Thyroid gland (tissue), 4 donors: ENCODE measurements around the gene PIM2. TPM values are rescaled to one million over a fixed set of nuclear protein-coding genes. Genes with fewer than 3 reads are reported as not detected.

Experiments used
- DNase-seq, 2 donors: peaks; one replicate each; pipeline ENCODE4 v3.0.0-alpha.2; 2019
- H3K27ac ChIP-seq, 3 donors: fragments of 200-600 bp; sonication (generic); 1 replicate in 2 of 3; 2 replicates in 1 of 3; pipeline ENCODE4 v1.5.1; 2016 to 2019; ENCODE audit warnings: mild to moderate bottlenecking in 1 of 3, moderate library complexity in 1 of 3
- H3K27me3 ChIP-seq: fragments of 200-600 bp; sonication (generic); one replicate; pipeline ENCODE4 v1.5.1; 2019
- H3K36me3 ChIP-seq, 2 donors: fragments of 200-600 bp; sonication (generic); one replicate each; pipeline ENCODE4 v1.5.1; 2016 to 2019
- H3K4me1 ChIP-seq, 2 donors: fragments of 200-600 bp; sonication (generic); one replicate each; pipeline ENCODE4 v1.5.1; 2017 to 2019
- H3K4me3 ChIP-seq, 3 donors: fragments of 200-600 bp; sonication (generic); replicated peaks in 1 of 3; 1 replicate in 2 of 3; 2 replicates in 1 of 3; pipeline ENCODE4 v1.5.1; 2016; ENCODE audit warnings: mild to moderate bottlenecking in 1 of 3
- H3K9me3 ChIP-seq: fragments of 200-600 bp; sonication (generic); one replicate; pipeline ENCODE4 v1.5.1; 2017
- POLR2A ChIP-seq, 2 donors: fragments of 450-650 bp; IDR thresholded peaks; one replicate each; pipeline ENCODE4 v1.6.1; 2017; ENCODE audit warnings: antibody characterized with exemption in 2 of 2, mild to moderate bottlenecking in 2 of 2, moderate library complexity in 1 of 2
- WGBS, 2 donors: methylation state at CpG; one replicate each; pipeline ENCODE4 v1.1.5; 2017; 5-methylcytosine and 5-hydroxymethylcytosine counted together
- intact Hi-C: fragments of 100-400 bp; cut with DNase I; formaldehyde crosslinking; loops from one replicate; pipeline ENCODE4 v1.15.1; 2023
- total RNA-seq, 4 donors: library from RNA; depleted of rRNA; stranded (reverse); fragments of >200 nt; gene quantifications; one replicate each; pipeline ENCODE4 v1.2.3, GENCODE V29; 2016
- TF ChIP-seq, protein P1 (sequence below), 6 experiments: fragments of 200-600 bp in 3 of 6; fragments of 450-650 bp in 3 of 6; sonication (generic) in 3 of 6; IDR thresholded peaks; one replicate each; pipeline ENCODE4 v1.5.1; 2016 to 2019; ENCODE audit warnings: antibody characterized with exemption in 6 of 6, mild to moderate bottlenecking in 2 of 6, inconsistent platforms in 1 of 6, moderate library complexity in 1 of 6

Gene PIM2
- total RNA-seq, 4 donors from 2014 or later: 4.8 to 12.1 (median 5.9) TPM

DNA sequence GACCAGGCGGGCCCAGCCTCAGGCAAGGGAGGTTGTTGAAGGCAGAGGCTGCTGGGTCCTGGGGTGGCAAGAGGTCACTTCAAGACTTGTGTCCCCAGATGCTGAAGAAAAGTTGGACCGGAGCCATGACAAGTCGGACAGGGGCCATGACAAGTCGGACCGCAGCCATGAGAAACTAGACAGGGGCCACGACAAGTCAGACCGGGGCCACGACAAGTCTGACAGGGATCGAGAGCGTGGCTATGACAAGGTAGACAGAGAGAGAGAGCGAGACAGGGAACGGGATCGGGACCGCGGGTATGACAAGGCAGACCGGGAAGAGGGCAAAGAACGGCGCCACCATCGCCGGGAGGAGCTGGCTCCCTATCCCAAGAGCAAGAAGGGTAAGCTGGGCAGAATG lies 16.7 kb downstream of the PIM2 start:
- TF ChIP-seq, protein P1, sequence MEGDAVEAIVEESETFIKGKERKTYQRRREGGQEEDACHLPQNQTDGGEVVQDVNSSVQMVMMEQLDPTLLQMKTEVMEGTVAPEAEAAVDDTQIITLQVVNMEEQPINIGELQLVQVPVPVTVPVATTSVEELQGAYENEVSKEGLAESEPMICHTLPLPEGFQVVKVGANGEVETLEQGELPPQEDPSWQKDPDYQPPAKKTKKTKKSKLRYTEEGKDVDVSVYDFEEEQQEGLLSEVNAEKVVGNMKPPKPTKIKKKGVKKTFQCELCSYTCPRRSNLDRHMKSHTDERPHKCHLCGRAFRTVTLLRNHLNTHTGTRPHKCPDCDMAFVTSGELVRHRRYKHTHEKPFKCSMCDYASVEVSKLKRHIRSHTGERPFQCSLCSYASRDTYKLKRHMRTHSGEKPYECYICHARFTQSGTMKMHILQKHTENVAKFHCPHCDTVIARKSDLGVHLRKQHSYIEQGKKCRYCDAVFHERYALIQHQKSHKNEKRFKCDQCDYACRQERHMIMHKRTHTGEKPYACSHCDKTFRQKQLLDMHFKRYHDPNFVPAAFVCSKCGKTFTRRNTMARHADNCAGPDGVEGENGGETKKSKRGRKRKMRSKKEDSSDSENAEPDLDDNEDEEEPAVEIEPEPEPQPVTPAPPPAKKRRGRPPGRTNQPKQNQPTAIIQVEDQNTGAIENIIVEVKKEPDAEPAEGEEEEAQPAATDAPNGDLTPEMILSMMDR (IDR thresholded peaks at IDR 0.05): no peak
- TF ChIP-seq POLR2A (IDR thresholded peaks at IDR 0.05): no peak
- H3K4me3 ChIP-seq: no peak overlapping the region
- 96% methylated on average over 20 of the region's 20 CpGs for WGBS, 2 donors
- no peaks in the 10 kb centered on the region for H3K4me1 ChIP-seq
- no peak overlapping the region for H3K27ac ChIP-seq
- no peaks in the 10 kb centered on the region for H3K27me3 ChIP-seq
- peaks cover 0 to 9% of the 10 kb centered on the region in 2 donors for H3K36me3 ChIP-seq
- H3K9me3 ChIP-seq: no peaks in the 10 kb centered on the region
- intact Hi-C loops: no loop called here
- no peak for DNase-seq

DNA sequence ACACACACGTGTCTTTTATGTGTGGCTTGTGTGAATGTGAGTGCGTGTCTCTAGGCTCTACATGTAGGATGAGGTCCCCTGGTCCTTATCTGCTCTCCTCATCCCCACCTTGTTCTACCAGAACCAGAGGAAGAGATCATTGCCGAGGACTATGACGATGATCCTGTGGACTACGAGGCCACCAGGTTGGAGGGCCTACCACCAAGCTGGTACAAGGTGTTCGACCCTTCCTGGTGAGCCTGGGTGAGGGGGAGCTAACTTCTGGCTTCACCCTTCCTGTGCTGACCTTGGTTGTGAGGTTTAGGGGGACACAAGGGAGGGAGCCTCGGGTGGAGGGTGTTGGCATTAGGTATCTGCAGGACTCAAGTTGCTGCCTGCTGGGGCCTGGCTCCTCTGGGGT lies 17.8 kb downstream of the PIM2 start:
- no peak for DNase-seq
- Histone ChIP-seq H3K4me1 (peaks cover 7 to 9% of the 10 kb centered on the region in 2 donors), H3K4me3 (no peak overlapping the region), H3K27ac (no peak overlapping the region), H3K27me3 (no peaks in the 10 kb centered on the region), H3K36me3 (peaks cover 0 to 9% of the 10 kb centered on the region in 2 donors), H3K9me3 (no peaks in the 10 kb centered on the region)
- 83 to 93% methylated on average over 3 to 6 of the region's 7 CpGs for WGBS, 2 donors
- TF ChIP-seq, protein P1 (IDR thresholded peaks at IDR 0.05): no peak
- TF ChIP-seq POLR2A (IDR thresholded peaks at IDR 0.05): no peak
- intact Hi-C loops: no loop called here

DNA sequence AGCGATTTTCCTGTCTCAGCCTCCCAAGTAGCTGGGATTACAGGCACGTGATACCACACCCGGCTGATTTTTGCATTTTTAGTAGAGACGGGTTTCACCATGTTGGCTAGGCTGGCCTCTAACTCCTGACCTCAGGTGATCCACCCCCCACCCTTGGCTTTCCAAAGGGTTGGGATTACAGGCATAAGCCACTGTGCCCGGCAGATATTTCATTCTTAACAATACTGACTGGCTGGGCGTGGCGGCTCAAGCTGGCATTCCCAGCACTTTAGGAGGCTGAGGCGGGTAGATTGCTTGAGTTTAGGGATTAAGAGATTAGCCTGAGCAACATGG lies 19.8 kb downstream of the PIM2 start:
- Histone ChIP-seq H3K36me3 (peaks cover 0 to 5% of the 10 kb centered on the region in 2 donors), H3K9me3 (no peaks in the 10 kb centered on the region), H3K27me3 (no peaks in the 10 kb centered on the region), H3K4me3 (no peak overlapping the region), H3K4me1 (peaks cover 7 to 9% of the 10 kb centered on the region in 2 donors), H3K27ac (no peak overlapping the region)
- no peak for DNase-seq
- no peak for TF ChIP-seq POLR2A (IDR thresholded peaks at IDR 0.05)
- TF ChIP-seq, protein P1 (IDR thresholded peaks at IDR 0.05): no peak
- WGBS, 2 donors: 86% methylated on average over 5 to 8 of the region's 8 CpGs
- intact Hi-C loops: no loop called here

DNA sequence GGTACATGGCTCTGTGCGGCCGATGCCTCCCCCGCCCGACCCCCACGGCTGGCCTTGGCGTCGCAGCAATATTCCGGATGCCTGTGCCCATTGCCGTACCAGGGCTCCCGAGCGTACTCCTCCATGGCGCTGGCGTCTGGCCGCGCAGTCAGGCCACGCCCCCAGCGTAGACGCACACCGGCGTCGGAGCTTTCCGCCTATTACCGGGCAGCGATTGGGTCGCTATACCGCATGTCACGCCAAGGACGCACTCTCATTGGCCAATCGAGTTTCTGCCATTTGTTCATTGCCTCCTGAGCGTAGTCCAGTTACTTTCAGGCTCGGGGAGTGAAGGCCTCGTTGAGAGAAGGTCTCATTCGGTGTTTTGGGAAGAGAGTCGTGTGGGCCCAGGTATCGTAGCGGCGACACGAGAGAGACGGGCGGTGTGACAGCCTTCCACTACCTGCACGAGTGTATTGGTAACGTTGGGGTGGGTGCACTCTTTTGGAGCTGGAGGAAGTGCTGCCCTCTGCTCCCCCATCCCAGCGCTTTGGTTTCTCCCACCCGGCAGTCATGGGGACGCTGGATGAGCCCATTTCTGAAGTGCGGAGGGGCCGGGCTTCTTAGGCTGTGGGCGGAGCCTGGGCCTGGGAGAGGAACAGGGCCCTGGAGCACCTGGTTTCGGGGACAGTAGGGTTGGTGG lies 21.1 kb downstream of the PIM2 start, which contains the start of the genes PQBP1 and TIMM17B:
Gene PQBP1 (plus strand): TSS at position 306 of the 682 bp plus-strand sequence. CDS start 580 bp downstream, outside the sequence.
Gene TIMM17B (minus strand): TSS at position 144 of the 682 bp plus-strand sequence. CDS start 19 bp downstream, at position 125.
- DNase-seq: peak; percentile 90 to 91
- Histone ChIP-seq H3K4me3 (peak within 1 kb of the TSS; percentile 39 to 62 (median 44)), H3K27me3 (no peaks in the 10 kb centered on the region), H3K9me3 (no peaks in the 10 kb centered on the region), H3K4me1 (peaks cover 7 to 9% of the 10 kb centered on the region in 2 donors), H3K36me3 (peaks cover 0 to 2% of the 10 kb centered on the region in 2 donors), H3K27ac (peak within 1 kb of the TSS; percentile 87 to 94 (median 90))
- intact Hi-C loops: no loop called here
- TF ChIP-seq, protein P1 (IDR thresholded peaks at IDR 0.05): no peak
- TF ChIP-seq POLR2A (IDR thresholded peaks at IDR 0.05): peak in 1 of 2 donors; percentile 85
- WGBS, 2 donors: 0 to 3% methylated on average over 3 to 7 of the region's 49 CpGs

DNA sequence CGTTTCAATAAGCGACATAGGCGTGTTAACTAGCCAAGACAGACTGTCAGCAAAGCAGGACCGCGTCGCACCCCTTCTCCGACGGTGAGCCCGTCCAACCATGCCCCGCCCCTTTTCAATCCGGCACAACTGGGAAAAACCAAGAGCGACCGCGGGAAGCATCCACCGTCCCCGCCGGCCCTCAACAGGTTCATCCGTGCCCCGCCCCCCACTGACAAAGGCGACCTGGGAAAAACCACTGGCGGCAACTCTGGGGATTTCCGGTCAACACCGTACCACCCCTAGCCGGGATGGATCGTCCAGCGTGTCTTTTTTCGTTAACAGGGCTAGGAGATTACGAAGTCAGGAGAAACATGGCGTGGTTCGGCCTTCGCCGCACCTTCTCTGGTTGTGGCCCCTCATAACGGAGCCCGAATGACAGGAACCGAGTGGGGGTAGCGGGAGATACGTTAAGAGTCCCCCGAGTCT lies 21.6 kb downstream of the PIM2 start:
- DNase-seq: peak; percentile 86 to 87
- Histone ChIP-seq H3K27ac (peak overlapping the region; percentile 87 to 94 (median 90)), H3K9me3 (no peaks in the 10 kb centered on the region), H3K4me1 (peaks cover 7 to 9% of the 10 kb centered on the region in 2 donors), H3K27me3 (no peaks in the 10 kb centered on the region), H3K4me3 (peak overlapping the region; percentile 39 to 62 (median 44)), H3K36me3 (no peaks in the 10 kb centered on the region)
- no peak for TF ChIP-seq POLR2A (IDR thresholded peaks at IDR 0.05)
- TF ChIP-seq, protein P1 (IDR thresholded peaks at IDR 0.05): no peak
- intact Hi-C loops: no loop called here
- WGBS, 2 donors: 0% methylated on average over 3 to 22 of the region's 38 CpGs
